Endothelial cell of umbilical vein (primary cell): Measurements from ENCODE around the gene PYROXD2.

Experiments used
- CTCF ChIP-seq, 2 donors: IDR thresholded peaks; 1 replicate in 1 of 2; 2 replicates in 1 of 2; pipeline ENCODE4 v1.5.1; 2011; ENCODE audit warnings: low read length in 2 of 2, mild to moderate bottlenecking in 2 of 2, moderate library complexity in 2 of 2, control low read depth in 1 of 2, inconsistent platforms in 1 of 2, low read depth in 1 of 2; ENCODE audit not compliant: insufficient read depth in 1 of 2; ENCODE audit errors: extremely low read depth in 1 of 2
- EZH2 ChIP-seq: IDR thresholded peaks from 2 replicates; pipeline ENCODE4 v1.6.1; 2012; ENCODE audit warnings: borderline replicate concordance, low read depth, mild to moderate bottlenecking, moderate library complexity, low read length, inconsistent platforms; ENCODE audit not compliant: severe bottlenecking
- MAX ChIP-seq: IDR thresholded peaks from 2 replicates; pipeline ENCODE4 v1.6.1; 2011; ENCODE audit not compliant: insufficient read depth, insufficient read length
- POLR2A ChIP-seq: IDR thresholded peaks from 2 replicates; pipeline ENCODE4 v1.6.1; 2012; ENCODE audit warnings: low read depth, mild to moderate bottlenecking, control low read depth, low read length
- POLR2AphosphoS5 ChIP-seq: IDR thresholded peaks from 2 replicates; pipeline ENCODE4 v1.6.1; 2012; ENCODE audit warnings: low read depth, mild to moderate bottlenecking, control low read depth, low read length, moderate library complexity; ENCODE audit not compliant: insufficient read depth

- TF ChIP-seq CTCF (IDR thresholded peaks at IDR 0.05; ENCODE audit: extremely low read depth in 1 of 2, insufficient read depth in 1 of 2, low read depth in 1 of 2, low read length in 2 of 2) (no peak), MAX (no peak), POLR2AphosphoS5 (no peak), POLR2A (no peak), EZH2 (no peak)
These were observed 11.0 kb downstream of the PYROXD2 start for GRCh38 chr10:98403812-98404504.
